HepG2 (cell line): ENCODE results near the gene NCOA4. TPM values are rescaled to one million over a fixed set of nuclear protein-coding genes. Genes with fewer than 3 reads are reported as not detected.

Source experiments
- CHCHD3 ChIP-seq: sonication (generic); formaldehyde crosslinking; IDR thresholded peaks from 2 replicates; pipeline ENCODE4 v1.8.0; 2022; ENCODE audit warnings: mild to moderate bottlenecking, missing genetic modification reagents, moderate library complexity
- GTF2F1 ChIP-seq: fragments of 150-350 bp; IDR thresholded peaks from 2 replicates; pipeline ENCODE4 v1.6.1; 2014; ENCODE audit warnings: low read length
- HNRNPL ChIP-seq: fragments of 200-400 bp; formaldehyde crosslinking; IDR thresholded peaks from 2 replicates; pipeline ENCODE4 v1.6.1; 2017; ENCODE audit warnings: mild to moderate bottlenecking, low read depth, low read length
- KDM2A ChIP-seq: sonication (generic); formaldehyde crosslinking; IDR thresholded peaks from 2 replicates; pipeline ENCODE4 v1.4.0; 2020; ENCODE audit warnings: low read depth, missing genetic modification reagents, borderline replicate concordance
- MIER3 ChIP-seq: IDR thresholded peaks from 2 replicates; pipeline ENCODE4 v1.6.1; 2016; ENCODE audit warnings: missing compliant biosample characterization, borderline replicate concordance
- MXI1 ChIP-seq: IDR thresholded peaks from 3 replicates; pipeline ENCODE4 v1.6.1; 2012; ENCODE audit warnings: low read depth, low read length, inconsistent platforms, borderline replicate concordance
- PLRG1 ChIP-seq: fragments of 450-650 bp; conservative IDR thresholded peaks from 2 replicates; pipeline ENCODE4 v1.6.1; 2016
- RFX1 ChIP-seq: fragments of 450-650 bp; IDR thresholded peaks from 2 replicates; pipeline ENCODE4 v1.6.1; 2017
- SOX5 ChIP-seq: IDR thresholded peaks from 2 replicates; pipeline ENCODE4 v1.6.1; 2016; ENCODE audit warnings: borderline replicate concordance
- ZNF670 ChIP-seq: sonication (generic); formaldehyde crosslinking; IDR thresholded peaks from 2 replicates; pipeline ENCODE4 v1.8.0; 2022; ENCODE audit warnings: mild to moderate bottlenecking, missing genetic modification reagents, borderline replicate concordance
- ZNF678 ChIP-seq: sonication (generic); formaldehyde crosslinking; IDR thresholded peaks from 2 replicates; pipeline ENCODE4 v1.4.0; 2020; ENCODE audit warnings: mild to moderate bottlenecking, missing genetic modification reagents
- ZSCAN31 ChIP-seq: sonication (generic); formaldehyde crosslinking; IDR thresholded peaks from 2 replicates; pipeline ENCODE4 v1.5.0; 2020; ENCODE audit warnings: low read depth, mild to moderate bottlenecking, missing genetic modification reagents
- ZSCAN9 ChIP-seq: IDR thresholded peaks from 2 replicates; pipeline ENCODE4 v1.6.1; 2016; ENCODE audit warnings: borderline replicate concordance
- polyA plus RNA-seq, 8 experiments: library from polyadenylated mRNA; depleted of rRNA in 3 of 8; stranded (reverse) in 7 of 8; unstranded in 1 of 8; fragments of >200 nt; fragmentation: Illumina TruSeq in 4 of 8; extraction: Trizol in 4 of 8; gene quantifications; 2 replicates each; pipeline versions ENCODE4 v1.2.1 to v1.2.3, GENCODE V29; 2011 to 2016; ENCODE audit warnings: low read depth in 4 of 8, missing spikeins in 1 of 8, mixed read lengths in 1 of 8; ENCODE audit not compliant: insufficient read depth in 1 of 8
- total RNA-seq, 5 experiments: library from RNA; depleted of rRNA; stranded (reverse); fragments of >200 nt; fragmentation: Illumina TruSeq; extraction: Trizol; gene quantifications; 2 replicates each; pipeline ENCODE4 v1.2.3, GENCODE V29; 2016; ENCODE audit warnings: low read depth in 1 of 5
- TF ChIP-seq, protein P1 (sequence below): sonication (generic); formaldehyde crosslinking; IDR thresholded peaks from 2 replicates; pipeline ENCODE4 v1.5.1; 2020; ENCODE audit warnings: mild to moderate bottlenecking, moderate library complexity, missing genetic modification reagents
- TF ChIP-seq, protein P2 (sequence below): sonication (generic); formaldehyde crosslinking; IDR thresholded peaks from 2 replicates; pipeline ENCODE4 v1.4.0; 2020; ENCODE audit warnings: missing genetic modification reagents, mild to moderate bottlenecking, borderline replicate concordance
- TF ChIP-seq, protein P3 (sequence below): conservative IDR thresholded peaks from 2 replicates; pipeline ENCODE4 v1.6.1; 2018; ENCODE audit warnings: missing genetic modification reagents
- TF ChIP-seq, protein P4 (sequence below): IDR thresholded peaks from 2 replicates; pipeline ENCODE4 v1.6.1; 2016; ENCODE audit warnings: low read depth, control low read depth
- TF ChIP-seq, protein P5 (sequence below), 2 experiments: IDR thresholded peaks; 2 replicates each; pipeline ENCODE4 v1.6.1; 2011 to 2012; ENCODE audit warnings: low read length in 2 of 2, borderline replicate concordance in 1 of 2, low read depth in 1 of 2, mild to moderate bottlenecking in 1 of 2, moderate library complexity in 1 of 2

The NCOA4 gene
- total and polyA plus RNA-seq, 2 of the 13 experiments (the other 11 are each of a cell fraction or from before 2014, with no cell fraction given) = 306 to 400 TPM

DNA sequence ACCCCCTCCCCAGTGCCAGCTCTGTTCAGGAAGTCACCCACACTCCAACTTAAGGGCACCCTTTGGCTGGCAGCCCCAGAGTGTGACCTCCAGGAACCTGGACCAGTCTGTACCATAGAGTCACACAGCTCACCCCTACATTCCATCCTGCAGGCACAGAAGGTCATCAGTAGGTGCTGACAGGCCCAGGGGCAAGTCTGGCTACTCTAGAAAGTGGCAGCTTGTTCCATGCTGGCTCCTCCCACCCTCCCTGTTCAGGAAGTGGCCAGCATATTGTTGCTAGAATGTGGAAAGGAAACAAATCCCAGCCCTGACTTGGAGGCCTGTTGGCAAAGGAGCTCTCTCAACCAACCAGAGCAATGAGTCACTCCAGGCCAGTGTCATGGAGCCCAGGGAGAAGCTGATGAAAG is 3.2 kb upstream of the NCOA4 start (continued):
- TF ChIP-seq, protein P1, sequence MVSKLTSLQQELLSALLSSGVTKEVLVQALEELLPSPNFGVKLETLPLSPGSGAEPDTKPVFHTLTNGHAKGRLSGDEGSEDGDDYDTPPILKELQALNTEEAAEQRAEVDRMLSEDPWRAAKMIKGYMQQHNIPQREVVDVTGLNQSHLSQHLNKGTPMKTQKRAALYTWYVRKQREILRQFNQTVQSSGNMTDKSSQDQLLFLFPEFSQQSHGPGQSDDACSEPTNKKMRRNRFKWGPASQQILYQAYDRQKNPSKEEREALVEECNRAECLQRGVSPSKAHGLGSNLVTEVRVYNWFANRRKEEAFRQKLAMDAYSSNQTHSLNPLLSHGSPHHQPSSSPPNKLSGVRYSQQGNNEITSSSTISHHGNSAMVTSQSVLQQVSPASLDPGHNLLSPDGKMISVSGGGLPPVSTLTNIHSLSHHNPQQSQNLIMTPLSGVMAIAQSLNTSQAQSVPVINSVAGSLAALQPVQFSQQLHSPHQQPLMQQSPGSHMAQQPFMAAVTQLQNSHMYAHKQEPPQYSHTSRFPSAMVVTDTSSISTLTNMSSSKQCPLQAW (CRISPR knock-in tag) = 0 out of 2 replicates have a peak, but pooled peaks have one; percentile 45
- TF ChIP-seq, protein P2, sequence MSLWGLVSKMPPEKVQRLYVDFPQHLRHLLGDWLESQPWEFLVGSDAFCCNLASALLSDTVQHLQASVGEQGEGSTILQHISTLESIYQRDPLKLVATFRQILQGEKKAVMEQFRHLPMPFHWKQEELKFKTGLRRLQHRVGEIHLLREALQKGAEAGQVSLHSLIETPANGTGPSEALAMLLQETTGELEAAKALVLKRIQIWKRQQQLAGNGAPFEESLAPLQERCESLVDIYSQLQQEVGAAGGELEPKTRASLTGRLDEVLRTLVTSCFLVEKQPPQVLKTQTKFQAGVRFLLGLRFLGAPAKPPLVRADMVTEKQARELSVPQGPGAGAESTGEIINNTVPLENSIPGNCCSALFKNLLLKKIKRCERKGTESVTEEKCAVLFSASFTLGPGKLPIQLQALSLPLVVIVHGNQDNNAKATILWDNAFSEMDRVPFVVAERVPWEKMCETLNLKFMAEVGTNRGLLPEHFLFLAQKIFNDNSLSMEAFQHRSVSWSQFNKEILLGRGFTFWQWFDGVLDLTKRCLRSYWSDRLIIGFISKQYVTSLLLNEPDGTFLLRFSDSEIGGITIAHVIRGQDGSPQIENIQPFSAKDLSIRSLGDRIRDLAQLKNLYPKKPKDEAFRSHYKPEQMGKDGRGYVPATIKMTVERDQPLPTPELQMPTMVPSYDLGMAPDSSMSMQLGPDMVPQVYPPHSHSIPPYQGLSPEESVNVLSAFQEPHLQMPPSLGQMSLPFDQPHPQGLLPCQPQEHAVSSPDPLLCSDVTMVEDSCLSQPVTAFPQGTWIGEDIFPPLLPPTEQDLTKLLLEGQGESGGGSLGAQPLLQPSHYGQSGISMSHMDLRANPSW (CRISPR knock-in tag) = no peak
- TF ChIP-seq HNRNPL = no peak
- TF ChIP-seq SOX5 (CRISPR knock-in tag) = peak; percentile 63; the same call in 1 of the 2 replicates
- TF ChIP-seq, protein P3, sequence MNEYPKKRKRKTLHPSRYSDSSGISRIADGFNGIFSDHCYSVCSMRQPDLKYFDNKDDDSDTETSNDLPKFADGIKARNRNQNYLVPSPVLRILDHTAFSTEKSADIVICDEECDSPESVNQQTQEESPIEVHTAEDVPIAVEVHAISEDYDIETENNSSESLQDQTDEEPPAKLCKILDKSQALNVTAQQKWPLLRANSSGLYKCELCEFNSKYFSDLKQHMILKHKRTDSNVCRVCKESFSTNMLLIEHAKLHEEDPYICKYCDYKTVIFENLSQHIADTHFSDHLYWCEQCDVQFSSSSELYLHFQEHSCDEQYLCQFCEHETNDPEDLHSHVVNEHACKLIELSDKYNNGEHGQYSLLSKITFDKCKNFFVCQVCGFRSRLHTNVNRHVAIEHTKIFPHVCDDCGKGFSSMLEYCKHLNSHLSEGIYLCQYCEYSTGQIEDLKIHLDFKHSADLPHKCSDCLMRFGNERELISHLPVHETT (CRISPR knock-in tag) = no peak
- peak; percentile 38; the same call in 1 of the 2 replicates for TF ChIP-seq ZSCAN9
- 0 out of 2 replicates have a peak, but pooled peaks have one; percentile 38 for TF ChIP-seq ZNF670 (CRISPR knock-in tag)
- TF ChIP-seq RFX1 = no peak
- no peak for TF ChIP-seq GTF2F1
- no peak for TF ChIP-seq CHCHD3 (CRISPR knock-in tag)
- TF ChIP-seq MIER3 (CRISPR knock-in tag) = peak; percentile 39; the same call in 1 of the 2 replicates
- TF ChIP-seq KDM2A = 0 out of 2 replicates have a peak, but pooled peaks have one; percentile 21
- TF ChIP-seq, protein P4, sequence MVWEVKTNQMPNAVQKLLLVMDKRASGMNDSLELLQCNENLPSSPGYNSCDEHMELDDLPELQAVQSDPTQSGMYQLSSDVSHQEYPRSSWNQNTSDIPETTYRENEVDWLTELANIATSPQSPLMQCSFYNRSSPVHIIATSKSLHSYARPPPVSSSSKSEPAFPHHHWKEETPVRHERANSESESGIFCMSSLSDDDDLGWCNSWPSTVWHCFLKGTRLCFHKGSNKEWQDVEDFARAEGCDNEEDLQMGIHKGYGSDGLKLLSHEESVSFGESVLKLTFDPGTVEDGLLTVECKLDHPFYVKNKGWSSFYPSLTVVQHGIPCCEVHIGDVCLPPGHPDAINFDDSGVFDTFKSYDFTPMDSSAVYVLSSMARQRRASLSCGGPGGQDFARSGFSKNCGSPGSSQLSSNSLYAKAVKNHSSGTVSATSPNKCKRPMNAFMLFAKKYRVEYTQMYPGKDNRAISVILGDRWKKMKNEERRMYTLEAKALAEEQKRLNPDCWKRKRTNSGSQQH (CRISPR knock-in tag) = no peak
- TF ChIP-seq ZNF678 (CRISPR knock-in tag) = no peak
- peak; percentile 63; the same call in 1 of the 3 replicates for TF ChIP-seq MXI1
- TF ChIP-seq, protein P5, sequence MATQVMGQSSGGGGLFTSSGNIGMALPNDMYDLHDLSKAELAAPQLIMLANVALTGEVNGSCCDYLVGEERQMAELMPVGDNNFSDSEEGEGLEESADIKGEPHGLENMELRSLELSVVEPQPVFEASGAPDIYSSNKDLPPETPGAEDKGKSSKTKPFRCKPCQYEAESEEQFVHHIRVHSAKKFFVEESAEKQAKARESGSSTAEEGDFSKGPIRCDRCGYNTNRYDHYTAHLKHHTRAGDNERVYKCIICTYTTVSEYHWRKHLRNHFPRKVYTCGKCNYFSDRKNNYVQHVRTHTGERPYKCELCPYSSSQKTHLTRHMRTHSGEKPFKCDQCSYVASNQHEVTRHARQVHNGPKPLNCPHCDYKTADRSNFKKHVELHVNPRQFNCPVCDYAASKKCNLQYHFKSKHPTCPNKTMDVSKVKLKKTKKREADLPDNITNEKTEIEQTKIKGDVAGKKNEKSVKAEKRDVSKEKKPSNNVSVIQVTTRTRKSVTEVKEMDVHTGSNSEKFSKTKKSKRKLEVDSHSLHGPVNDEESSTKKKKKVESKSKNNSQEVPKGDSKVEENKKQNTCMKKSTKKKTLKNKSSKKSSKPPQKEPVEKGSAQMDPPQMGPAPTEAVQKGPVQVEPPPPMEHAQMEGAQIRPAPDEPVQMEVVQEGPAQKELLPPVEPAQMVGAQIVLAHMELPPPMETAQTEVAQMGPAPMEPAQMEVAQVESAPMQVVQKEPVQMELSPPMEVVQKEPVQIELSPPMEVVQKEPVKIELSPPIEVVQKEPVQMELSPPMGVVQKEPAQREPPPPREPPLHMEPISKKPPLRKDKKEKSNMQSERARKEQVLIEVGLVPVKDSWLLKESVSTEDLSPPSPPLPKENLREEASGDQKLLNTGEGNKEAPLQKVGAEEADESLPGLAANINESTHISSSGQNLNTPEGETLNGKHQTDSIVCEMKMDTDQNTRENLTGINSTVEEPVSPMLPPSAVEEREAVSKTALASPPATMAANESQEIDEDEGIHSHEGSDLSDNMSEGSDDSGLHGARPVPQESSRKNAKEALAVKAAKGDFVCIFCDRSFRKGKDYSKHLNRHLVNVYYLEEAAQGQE (IDR thresholded peaks at IDR 0.05; ENCODE audit: borderline replicate concordance in 1 of 2, low read depth in 1 of 2, low read length in 2 of 2) = 0 out of 4 replicates have a peak, but pooled peaks of 1 of the 2 experiments have one; percentile 30
- TF ChIP-seq ZSCAN31 (CRISPR knock-in tag) = no peak
- no peak for TF ChIP-seq PLRG1
